Endothelial cell of umbilical vein (primary cell): Measurements from ENCODE around the gene KLK2. TPM values are rescaled to one million over a fixed set of nuclear protein-coding genes. Genes with fewer than 3 reads are reported as not detected.

ENCODE experiments used
- BruUV-seq: library from RNA; stranded (reverse); fragments of 400-500 nt; replicated peaks from 2 replicates; lab custom pipeline; 2021; lab: Mats Ljungman, UMichigan
- CTCF ChIA-PET: fragments of 300-600, 350-600 bp; sonication (Branson Sonifier 250); formaldehyde crosslinking; loops from one replicate; lab custom pipeline; 2021; ENCODE audit warnings: antibody characterized with exemption, inconsistent platforms; lab: Charles Lee
- POLR2A ChIA-PET: fragments of 300-600, 350-600 bp; sonication (Branson Sonifier 250); formaldehyde crosslinking; loops from one replicate; lab custom pipeline; 2021; ENCODE audit warnings: antibody characterized with exemption, inconsistent platforms; lab: Charles Lee
- DNase-seq: peaks from one replicate; pipeline ENCODE4 v3.0.0-alpha.2; 2011; ENCODE audit warnings: low read depth, low spot score
- FAIRE-seq: peaks from 2 replicates; lab custom pipeline; 2011; peaks lifted over from hg19 to GRCh38; lab: Jason Lieb, UNC
- H2AFZ ChIP-seq: 2 replicates; pipeline ENCODE4 v1.6.0; 2012; ENCODE audit warnings: low read depth, low read length, control low read depth, inconsistent platforms
- H3K27ac ChIP-seq: 2 replicates; pipeline ENCODE4 v1.5.1; 2011; ENCODE audit warnings: low read depth, mild to moderate bottlenecking, control low read depth, low read length, moderate library complexity; ENCODE audit not compliant: insufficient read depth
- H3K27me3 ChIP-seq, 2 experiments: 2 replicates each; pipeline versions ENCODE4 v1.6.0 to v1.6.1; 2011; ENCODE audit warnings: low read length in 2 of 2, mixed read lengths in 1 of 2; ENCODE audit not compliant: control insufficient read depth in 2 of 2, insufficient read depth in 2 of 2
- H3K36me3 ChIP-seq, 2 experiments: 2 replicates in 1 of 2; 3 replicates in 1 of 2; pipeline ENCODE4 v1.5.1; 2011; ENCODE audit warnings: low read length in 2 of 2, mild to moderate bottlenecking in 1 of 2, moderate library complexity in 1 of 2; ENCODE audit not compliant: control insufficient read depth in 2 of 2, insufficient read depth in 2 of 2; ENCODE audit errors: extremely low read depth in 1 of 2
- H3K4me1 ChIP-seq: 3 replicates; pipeline ENCODE4 v1.5.1; 2011; ENCODE audit warnings: mild to moderate bottlenecking, low read length; ENCODE audit not compliant: control insufficient read depth, insufficient read depth; ENCODE audit errors: extremely low read depth
- H3K4me2 ChIP-seq: 2 replicates; pipeline ENCODE4 v1.6.1; 2011; ENCODE audit warnings: low read length, control low read depth, mixed read lengths; ENCODE audit not compliant: insufficient read depth
- H3K4me3 ChIP-seq, 3 experiments: fragments of 200-600 bp in 1 of 3; sonication (generic), shearing (Covaris generic) in 1 of 3; replicated peaks in 1 of 3; 2 replicates each; pipeline ENCODE4 v1.5.1; 2011 to 2016; ENCODE audit warnings: control low read depth in 3 of 3, low read length in 3 of 3, mild to moderate bottlenecking in 2 of 3, inconsistent platforms in 1 of 3, low read depth in 1 of 3, moderate library complexity in 1 of 3; ENCODE audit not compliant: insufficient read depth in 1 of 3
- H3K79me2 ChIP-seq: 2 replicates; pipeline ENCODE4 v1.6.0; 2012; ENCODE audit warnings: low read length, inconsistent platforms; ENCODE audit not compliant: control insufficient read depth, insufficient read depth
- H3K9ac ChIP-seq: replicated peaks from 2 replicates; pipeline ENCODE3; 2011; ENCODE audit warnings: low read length, control low read depth; ENCODE audit not compliant: insufficient read depth; ENCODE audit errors: extremely low read depth
- H3K9me1 ChIP-seq: replicated peaks from 3 replicates; pipeline ENCODE4 v1.6.0; 2011; ENCODE audit warnings: mild to moderate bottlenecking, low read length; ENCODE audit not compliant: control insufficient read depth, insufficient read depth; ENCODE audit errors: extremely low read depth
- H3K9me3 ChIP-seq: replicated peaks from 2 replicates; pipeline ENCODE4 v1.5.1; 2012; ENCODE audit warnings: low read length, inconsistent platforms; ENCODE audit not compliant: control insufficient read depth, insufficient read depth
- H4K20me1 ChIP-seq: replicated peaks from 2 replicates; pipeline ENCODE3; 2011; ENCODE audit warnings: mild to moderate bottlenecking, low read length; ENCODE audit not compliant: control insufficient read depth, insufficient read depth; ENCODE audit errors: extremely low read depth
- CTCF ChIP-seq, 2 donors: IDR thresholded peaks; 1 replicate in 1 of 2; 2 replicates in 1 of 2; pipeline ENCODE4 v1.5.1; 2011; ENCODE audit warnings: low read length in 2 of 2, mild to moderate bottlenecking in 2 of 2, moderate library complexity in 2 of 2, control low read depth in 1 of 2, inconsistent platforms in 1 of 2, low read depth in 1 of 2; ENCODE audit not compliant: insufficient read depth in 1 of 2; ENCODE audit errors: extremely low read depth in 1 of 2
- EZH2 ChIP-seq: IDR thresholded peaks from 2 replicates; pipeline ENCODE4 v1.6.1; 2012; ENCODE audit warnings: borderline replicate concordance, low read depth, mild to moderate bottlenecking, moderate library complexity, low read length, inconsistent platforms; ENCODE audit not compliant: severe bottlenecking
- FOS ChIP-seq: IDR thresholded peaks from 2 replicates; pipeline ENCODE4 v1.6.1; 2011; ENCODE audit warnings: mild to moderate bottlenecking, low read length, moderate library complexity, borderline replicate concordance; ENCODE audit not compliant: insufficient read depth
- GATA2 ChIP-seq: IDR thresholded peaks from 2 replicates; pipeline ENCODE4 v1.7.0; 2011; ENCODE audit warnings: low read depth, mild to moderate bottlenecking, moderate library complexity, mixed read lengths, low read length; ENCODE audit not compliant: insufficient read length, insufficient read depth
- JUN ChIP-seq: IDR thresholded peaks from 2 replicates; pipeline ENCODE4 v1.6.1; 2011; ENCODE audit warnings: borderline replicate concordance, low read depth; ENCODE audit not compliant: insufficient read length, insufficient read depth
- MAX ChIP-seq: IDR thresholded peaks from 2 replicates; pipeline ENCODE4 v1.6.1; 2011; ENCODE audit not compliant: insufficient read depth, insufficient read length
- MYC ChIP-seq: IDR thresholded peaks from one replicate; pipeline ENCODE4 v1.6.1; 2011; ENCODE audit warnings: mild to moderate bottlenecking, low read depth, low read length
- POLR2A ChIP-seq: IDR thresholded peaks from 2 replicates; pipeline ENCODE4 v1.6.1; 2012; ENCODE audit warnings: low read depth, mild to moderate bottlenecking, control low read depth, low read length
- POLR2AphosphoS5 ChIP-seq: IDR thresholded peaks from 2 replicates; pipeline ENCODE4 v1.6.1; 2012; ENCODE audit warnings: low read depth, mild to moderate bottlenecking, control low read depth, low read length, moderate library complexity; ENCODE audit not compliant: insufficient read depth
- dilution Hi-C: fragments of 300-500 bp; cut with MboI; formaldehyde crosslinking; loops from one replicate; pipeline ENCODE4 v1.15.0; 2019; ENCODE audit warnings: low sequenced_read_pairs; ENCODE audit not compliant: extremely low pct_ligation_motif_present
- intact Hi-C: fragments of 100-400 bp; cut with micrococcal nuclease; formaldehyde crosslinking; loops from one replicate; pipeline ENCODE4 v1.10.0; 2022
- polyA plus RNA-seq, 4 experiments: library from polyadenylated mRNA; depleted of rRNA in 3 of 4; stranded (reverse) in 3 of 4; unstranded in 1 of 4; fragments of >200 nt; gene quantifications; 2 replicates each; pipeline versions ENCODE4 v1.2.1 to v1.2.3, GENCODE V29; 2011 to 2012; ENCODE audit warnings: missing spikeins in 1 of 4
- total RNA-seq: library from RNA; stranded (reverse); gene quantifications from 2 replicates; pipeline ENCODE4 v1.2.3, GENCODE V29; 2021

KLK2 gene
- total and polyA plus RNA-seq, 2 donors (not counting 3 experiments of a cell fraction or from before 2014, with no cell fraction given): not detected

- POLR2A ChIA-PET: no interaction called here
- no peak for FAIRE-seq
- TF ChIP-seq CTCF (IDR thresholded peaks at IDR 0.05; ENCODE audit: extremely low read depth in 1 of 2, insufficient read depth in 1 of 2, low read depth in 1 of 2, low read length in 2 of 2): no peak
- TF ChIP-seq GATA2: no peak
- no peak for TF ChIP-seq EZH2
- no peak for TF ChIP-seq POLR2AphosphoS5
- TF ChIP-seq FOS: no peak
- TF ChIP-seq MAX: no peak
- TF ChIP-seq JUN: no peak
- TF ChIP-seq MYC: no peak
- TF ChIP-seq POLR2A: no peak
These were observed 40.0 kb upstream of the KLK2 start, which contains the start of gene KLK15 for GRCh38 chr19:50833117-50833801. TSS of gene KLK15 (minus strand) at chr19:50833574. CDS start at chr19:50831492, 2,082 bp downstream.

More at GRCh38 chr19:50833117-50833801, 40.0 kb upstream of the KLK2 start, which contains the start of gene KLK15:
- intact Hi-C loops (no loop called here), dilution Hi-C loops (no loop called here)
- H2AFZ ChIP-seq: no peak within 1 kb of the TSS
- peaks cover 4% of the 10 kb centered on the region for H3K4me1 ChIP-seq
- BruUV-seq: no TSS peak
- H3K9ac ChIP-seq: no peak within 1 kb of the TSS
- no peaks in the 10 kb centered on the region for H3K79me2 ChIP-seq
- DNase-seq: no peak
- H3K4me3 ChIP-seq: no peak within 1 kb of the TSS
- no peaks in the 10 kb centered on the region for H4K20me1 ChIP-seq
- no peaks in the 10 kb centered on the region for H3K27me3 ChIP-seq
- CTCF ChIA-PET: no interaction called here
- no peaks in the 10 kb centered on the region for H3K36me3 ChIP-seq
- no peaks in the 10 kb centered on the region for H3K9me3 ChIP-seq
- H3K9me1 ChIP-seq: no peaks in the 10 kb centered on the region
- no peak within 1 kb of the TSS for H3K4me2 ChIP-seq
- H3K27ac ChIP-seq: no peak within 1 kb of the TSS
